Endodermal cell (in vitro differentiated cells): Measurements from ENCODE around the gene TNKS2. TPM values are rescaled to one million over a fixed set of nuclear protein-coding genes. Genes with fewer than 3 reads are reported as not detected.

Experiments used
- DNase-seq: peaks from one replicate; pipeline ENCODE4 v3.0.0-alpha.2; 2017
- H3K27ac ChIP-seq: 2 replicates; pipeline ENCODE4 v1.5.1; 2013; ENCODE audit warnings: mild to moderate bottlenecking, low read depth, low read length, moderate library complexity
- H3K27me3 ChIP-seq: 2 replicates; pipeline ENCODE4 v1.6.1; 2013; ENCODE audit warnings: mild to moderate bottlenecking, low read length, moderate library complexity; ENCODE audit not compliant: insufficient read depth, control insufficient read depth, poor library complexity, severe bottlenecking
- H3K36me3 ChIP-seq: 2 replicates; pipeline ENCODE4 v1.7.0; 2013; ENCODE audit warnings: mild to moderate bottlenecking, low read length, moderate library complexity; ENCODE audit not compliant: control insufficient read depth, insufficient read depth
- H3K4me1 ChIP-seq: one replicate; pipeline ENCODE4 v1.7.0; 2013; ENCODE audit warnings: low read length; ENCODE audit not compliant: control insufficient read depth, insufficient read depth
- H3K4me3 ChIP-seq: 2 replicates; pipeline ENCODE4 v1.5.1; 2013; ENCODE audit warnings: mild to moderate bottlenecking, low read length, moderate library complexity
- H3K9ac ChIP-seq: 2 replicates; pipeline ENCODE4 v1.6.1; 2013; ENCODE audit warnings: mild to moderate bottlenecking, low read length, moderate library complexity; ENCODE audit not compliant: poor library complexity, severe bottlenecking; ENCODE audit errors: extremely low read depth
- H3K9me3 ChIP-seq: 2 replicates; pipeline ENCODE4 v1.6.1; 2013; ENCODE audit warnings: mild to moderate bottlenecking, low read length, moderate library complexity; ENCODE audit not compliant: control insufficient read depth
- H3K27ac Mint-ChIP-seq: 2 replicates; pipeline ENCODE4 v1.8.0; 2020; ENCODE audit warnings: mixed read lengths
- H3K27me3 Mint-ChIP-seq: 2 replicates; pipeline ENCODE4 v1.8.0; 2021; ENCODE audit warnings: mild to moderate bottlenecking, mixed read lengths; ENCODE audit not compliant: insufficient read depth
- H3K36me3 Mint-ChIP-seq: 2 replicates; pipeline ENCODE4 v1.8.0; 2020; ENCODE audit warnings: low read depth, mixed read lengths
- H3K4me1 Mint-ChIP-seq: 2 replicates; pipeline ENCODE4 v1.8.0; 2020; ENCODE audit warnings: mixed read lengths
- H3K4me3 Mint-ChIP-seq: 2 replicates; pipeline ENCODE4 v1.8.0; 2020; ENCODE audit warnings: mild to moderate bottlenecking, moderate library complexity, mixed read lengths
- H3K9me3 Mint-ChIP-seq: 2 replicates; pipeline ENCODE4 v1.8.0; 2020; ENCODE audit warnings: mild to moderate bottlenecking, mixed read lengths
- CTCF ChIP-seq: fragments of 200-600 bp; sonication (generic); conservative IDR thresholded peaks from 2 replicates; pipeline ENCODE4 v1.5.0; 2021; ENCODE audit warnings: antibody characterized with exemption, mild to moderate bottlenecking
- WGBS, 2 experiments: methylation state at CpG; one replicate each; pipeline versions ENCODE4 v1.1.5 to v1.1.7; 2013; ENCODE audit warnings: missing lambda C conversion rate in 2 of 2, mixed read lengths in 1 of 2; ENCODE audit not compliant: insufficient coverage in 1 of 2, insufficient read length in 1 of 2; 5-methylcytosine and 5-hydroxymethylcytosine counted together
- total RNA-seq, 2 donors: library from RNA; stranded (reverse); fragmentation: NEBNext Ultra II Directional in 1 of 2; extraction: Animal tissue kit (Norgen Biotek cat#: 25700) in 1 of 2; gene quantifications; 2 replicates in 1 of 2; 3 replicates in 1 of 2; pipeline ENCODE4 v1.2.1, GENCODE V29; 2021

Gene TNKS2
- total RNA-seq, 2 donors from 2014 or later: 51.3 to 59.9 TPM

DNA sequence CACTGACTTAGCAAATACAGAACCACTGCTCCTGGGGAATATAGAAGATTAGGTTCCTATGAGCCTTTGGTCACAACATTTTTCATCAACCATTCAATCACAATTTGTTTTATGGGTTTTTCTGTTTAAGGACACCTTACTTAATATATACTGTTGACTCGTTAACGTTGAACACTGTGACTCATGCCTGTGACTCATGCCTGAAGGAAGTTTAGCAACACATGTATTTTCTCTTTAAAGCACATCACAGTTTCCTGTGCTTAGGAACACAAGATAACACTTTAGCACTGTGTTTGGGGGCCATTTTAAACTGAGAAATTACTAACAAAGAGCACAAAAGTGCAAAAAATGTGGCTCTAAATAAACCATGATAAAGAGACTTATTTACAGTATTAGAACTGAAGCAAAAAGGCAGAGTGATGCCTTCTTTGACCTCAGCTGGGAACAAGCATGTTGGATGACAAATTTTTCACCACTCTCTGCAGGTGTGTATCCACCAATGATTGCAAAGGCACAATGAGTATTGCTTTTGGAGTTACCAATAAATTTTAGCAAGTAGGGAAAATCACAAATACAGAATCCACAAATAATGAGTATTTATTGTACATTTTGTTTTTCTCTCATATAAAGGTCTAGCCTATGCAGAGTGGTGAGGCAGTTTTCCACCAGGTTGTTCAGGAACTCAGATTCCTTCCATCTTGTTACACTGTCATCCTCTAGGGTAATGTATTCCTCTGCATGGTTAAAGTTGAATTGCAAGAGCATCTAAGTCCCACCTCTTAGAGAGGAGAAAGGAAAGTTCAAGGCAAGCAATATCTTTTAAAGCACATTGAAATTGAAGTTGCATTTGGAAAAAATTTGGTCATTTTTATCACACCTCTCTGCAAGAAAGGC lies 103.8 kb downstream of the TNKS2 start:
- no peak for TF ChIP-seq CTCF
- H3K36me3 ChIP-seq: peaks cover 6% of the 10 kb centered on the region
- H3K4me1 ChIP-seq: no peaks in the 10 kb centered on the region
- H3K27me3 Mint-ChIP-seq: peaks cover under 1% of the 10 kb centered on the region
- H3K4me1 Mint-ChIP-seq: peaks cover 8% of the 10 kb centered on the region
- no peak overlapping the region for H3K4me3 Mint-ChIP-seq
- H3K9ac ChIP-seq: no peak overlapping the region
- H3K36me3 Mint-ChIP-seq: peaks cover 17% of the 10 kb centered on the region
- no peaks in the 10 kb centered on the region for H3K9me3 Mint-ChIP-seq
- no peaks in the 10 kb centered on the region for H3K9me3 ChIP-seq
- DNase-seq: no peak
- H3K27ac Mint-ChIP-seq: no peak overlapping the region
- peak overlapping the region; percentile 11 for H3K27ac ChIP-seq
- no peaks in the 10 kb centered on the region for H3K27me3 ChIP-seq
- no peak overlapping the region for H3K4me3 ChIP-seq
- 44 to 60% methylated on average over 2 of the region's 2 CpGs for WGBS, 2 experiments

DNA sequence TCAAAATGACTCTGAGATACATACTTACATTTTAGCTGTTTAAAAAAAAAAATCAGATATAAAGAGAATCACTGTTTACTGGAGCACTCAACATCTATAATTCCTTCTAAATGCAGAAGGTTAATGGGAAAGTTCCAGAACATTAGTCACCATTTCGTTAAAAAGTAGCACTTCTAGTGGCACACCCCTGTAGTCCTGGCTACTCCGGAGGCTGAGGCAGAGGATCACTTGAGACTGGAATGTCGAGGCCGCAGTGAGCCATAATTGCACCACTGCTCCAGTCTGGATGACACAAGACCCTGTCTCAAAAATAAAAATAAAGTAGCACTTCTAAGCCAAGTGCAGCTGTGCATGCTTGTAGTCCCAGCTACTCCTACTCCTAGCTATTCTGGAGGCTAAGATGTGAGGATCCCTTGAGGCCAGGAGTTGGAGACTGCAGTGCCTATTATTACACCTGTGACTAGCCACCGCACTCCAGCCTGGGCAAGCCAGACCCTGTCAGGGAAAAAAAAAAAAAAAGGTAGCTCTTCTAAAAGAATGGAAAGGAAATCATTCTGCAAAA lies 108.9 kb downstream of the TNKS2 start:
- Mint-ChIP-seq H3K9me3 (no peaks in the 10 kb centered on the region), H3K27me3 (peaks cover 3% of the 10 kb centered on the region), H3K27ac (no peak overlapping the region), H3K36me3 (peaks cover 17% of the 10 kb centered on the region), H3K4me3 (peak overlapping the region; percentile 75), H3K4me1 (peaks cover 13% of the 10 kb centered on the region)
- peak overlapping the region; percentile 78 for H3K4me3 ChIP-seq
- H3K9me3 ChIP-seq: no peaks in the 10 kb centered on the region
- H3K27me3 ChIP-seq: no peaks in the 10 kb centered on the region
- H3K4me1 ChIP-seq: no peaks in the 10 kb centered on the region
- H3K27ac ChIP-seq: no peak overlapping the region
- H3K9ac ChIP-seq: no peak overlapping the region
- peaks cover 6% of the 10 kb centered on the region for H3K36me3 ChIP-seq
- no peak for TF ChIP-seq CTCF
- no peak for DNase-seq
- 90 to 91% methylated on average over 5 of the region's 5 CpGs for WGBS, 2 experiments

- Mint-ChIP-seq H3K36me3 (peaks cover 17% of the 10 kb centered on the region), H3K9me3 (no peaks in the 10 kb centered on the region), H3K4me3 (peak overlapping the region; percentile 75), H3K27me3 (peaks cover 3% of the 10 kb centered on the region), H3K4me1 (peaks cover 13% of the 10 kb centered on the region), H3K27ac (peak overlapping the region; percentile 69)
- Histone ChIP-seq H3K9ac (peak overlapping the region; percentile 27), H3K27ac (peak overlapping the region; percentile 76), H3K4me3 (peak overlapping the region; percentile 78), H3K4me1 (no peaks in the 10 kb centered on the region), H3K9me3 (no peaks in the 10 kb centered on the region), H3K36me3 (peaks cover 6% of the 10 kb centered on the region), H3K27me3 (no peaks in the 10 kb centered on the region)
- no peak for DNase-seq
- TF ChIP-seq CTCF: no peak
- WGBS, 2 experiments: 5% methylated on average over 10 to 18 of the region's 18 CpGs
Measured at GRCh38 chr10:91907914-91908336, 109.7 kb downstream of the TNKS2 start.
